HT-29 (cell line): ENCODE results near the gene CRCP. TPM values are rescaled to one million over a fixed set of nuclear protein-coding genes. Genes with fewer than 3 reads are reported as not detected.
"Not testable (repeated sequence)": the region's sequence is repeated elsewhere in the genome, so short reads cannot be mapped to it uniquely, and the experiment has no call there.

Experiments used
- DNase-seq: peaks from one replicate; pipeline ENCODE4 v3.0.0-alpha.2; 2015; ENCODE audit warnings: low spot score
- total RNA-seq: library from RNA; depleted of rRNA; stranded (reverse); fragments of >200 nt; shearing (Covaris generic); gene quantifications from 2 replicates; pipeline ENCODE4 v1.2.3, GENCODE V29; 2014

The CRCP gene
- total RNA-seq, 1 experiment from 2014 or later, result 38.0 TPM

DNA sequence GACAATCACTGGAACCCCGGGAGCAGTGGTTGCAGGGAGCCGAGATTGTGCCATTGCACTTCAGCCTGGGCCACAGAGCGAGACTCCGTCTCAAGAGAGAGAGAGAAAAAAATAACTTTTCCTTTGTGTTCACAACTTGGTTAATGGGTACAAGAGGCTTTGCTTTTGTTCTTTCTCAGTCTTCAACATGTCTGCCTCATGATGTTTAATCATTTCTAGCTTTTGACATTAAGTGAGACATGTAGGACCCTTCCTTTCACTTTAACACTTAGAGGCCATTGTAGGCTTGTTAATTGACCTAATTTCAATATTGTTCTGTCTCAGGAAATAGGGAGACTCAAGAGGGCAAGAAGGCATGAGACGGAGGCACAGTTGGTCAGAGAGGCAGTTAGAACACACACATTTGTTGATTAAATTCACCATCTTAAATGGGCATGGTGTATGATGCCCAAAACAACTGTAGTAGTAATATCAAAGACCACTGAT, 9.3 kb upstream of the CRCP start:
- DNase-seq, result no peak

GRCh38 chr7:66108410-66108809, 6.2 kb upstream of the CRCP start:
- DNase-seq, result not testable (repeated sequence)

GRCh38 chr7:66110856-66111255, 3.8 kb upstream of the CRCP start:
- peak; percentile 40 for DNase-seq

DNA sequence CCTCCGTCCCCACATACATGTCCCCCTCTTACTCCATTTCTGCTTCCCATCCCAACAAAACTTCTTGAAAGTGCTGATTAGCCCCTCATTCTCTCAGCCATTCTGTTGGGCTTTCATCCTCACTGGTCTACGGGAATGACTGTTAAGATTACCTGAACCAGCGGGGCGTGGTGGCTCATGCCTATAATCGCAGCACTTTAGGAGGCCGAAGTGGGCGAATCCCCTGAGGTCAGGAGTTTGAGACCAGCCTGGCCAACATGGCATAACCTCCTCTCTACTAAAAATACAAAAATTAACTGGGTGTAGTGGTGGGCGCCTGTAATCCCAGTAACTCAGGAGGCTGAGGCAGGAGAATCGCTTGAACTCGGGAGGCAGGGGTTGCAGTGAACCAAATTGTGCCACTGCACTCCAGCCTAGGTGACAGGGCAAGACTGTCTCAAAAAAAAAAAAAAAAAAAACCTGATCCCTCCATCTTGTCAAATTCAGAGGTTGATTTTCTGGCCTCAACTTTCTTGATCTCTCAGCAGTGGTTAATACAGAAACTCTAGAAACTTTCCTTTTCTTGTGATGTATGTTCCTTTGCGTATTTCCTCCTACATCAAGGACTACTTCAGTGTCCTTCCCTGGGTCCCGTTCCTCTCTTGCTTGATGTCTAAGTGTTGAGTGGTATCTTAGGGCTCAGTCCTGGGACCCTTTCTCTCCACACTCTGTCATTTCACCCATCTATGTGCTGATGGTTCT, 2.2 kb downstream of the CRCP start:
- DNase-seq, result not testable (repeated sequence)

GRCh38 chr7:66118603-66119002, 4.0 kb downstream of the CRCP start:
- DNase-seq, result no peak

GRCh38 chr7:66119245-66119850, 4.7 kb downstream of the CRCP start:
- no peak for DNase-seq

DNA sequence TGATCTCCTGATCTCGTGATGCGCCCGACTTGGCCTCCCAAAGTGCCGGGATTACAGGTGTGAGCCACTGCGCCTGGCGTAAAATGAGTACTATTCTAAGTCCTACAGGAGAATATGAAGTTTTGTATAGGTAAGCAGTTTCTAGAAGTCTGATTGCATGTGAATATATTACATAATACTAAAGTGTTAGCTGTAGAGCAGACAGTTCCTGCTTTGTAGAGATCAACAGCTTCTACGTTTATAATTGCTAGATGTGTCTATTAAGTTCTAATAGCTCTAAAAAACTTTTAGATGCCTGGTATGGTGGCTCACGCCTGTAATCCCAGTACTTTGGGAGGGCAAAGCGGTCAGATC, 8.5 kb downstream of the CRCP start:
- no peak for DNase-seq

DNA sequence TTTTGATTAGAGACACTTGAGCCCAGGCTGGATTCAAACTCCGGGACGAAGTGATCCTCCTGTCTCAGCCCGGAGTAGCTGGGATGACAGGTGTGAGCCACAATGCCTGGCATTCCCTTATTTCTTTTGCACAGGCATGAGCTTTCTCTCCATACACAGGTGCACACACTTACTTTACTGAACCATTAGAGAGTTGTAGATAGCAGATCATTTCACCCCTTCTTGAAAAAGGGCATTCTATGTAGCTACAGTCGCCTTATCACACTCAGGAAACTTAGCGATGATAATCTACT, 9.9 kb downstream of the CRCP start:
- DNase-seq, result not testable (repeated sequence)

GRCh38 chr7:66125052-66125694, 10.5 kb downstream of the CRCP start:
- no peak for DNase-seq

- DNase-seq, result not testable (repeated sequence)
Measured at GRCh38 chr7:66125781-66126352, 11.2 kb downstream of the CRCP start.

DNA sequence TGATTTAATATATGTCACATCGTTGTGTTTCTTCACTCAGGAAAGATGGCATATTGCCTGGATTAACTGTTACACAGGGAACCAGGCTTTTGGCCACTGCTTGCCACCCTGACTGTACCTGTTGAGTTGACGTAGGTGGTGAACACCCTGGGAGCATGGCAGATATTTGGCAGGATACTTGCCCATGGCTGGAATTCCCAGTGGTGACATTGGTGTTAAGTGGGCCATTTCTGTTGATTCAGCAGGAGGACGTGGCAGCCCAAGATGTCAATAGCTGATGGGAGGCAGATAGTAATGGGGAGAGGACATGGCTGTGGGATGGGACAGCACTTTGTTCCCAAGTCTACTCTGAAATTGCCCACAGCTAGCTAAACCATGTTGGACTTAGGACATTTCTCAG, 12.5 kb downstream of the CRCP start:
- DNase-seq, result not testable (repeated sequence)

- DNase-seq, result no peak
Measured at GRCh38 chr7:66138994-66139752, 24.5 kb downstream of the CRCP start.

DNA sequence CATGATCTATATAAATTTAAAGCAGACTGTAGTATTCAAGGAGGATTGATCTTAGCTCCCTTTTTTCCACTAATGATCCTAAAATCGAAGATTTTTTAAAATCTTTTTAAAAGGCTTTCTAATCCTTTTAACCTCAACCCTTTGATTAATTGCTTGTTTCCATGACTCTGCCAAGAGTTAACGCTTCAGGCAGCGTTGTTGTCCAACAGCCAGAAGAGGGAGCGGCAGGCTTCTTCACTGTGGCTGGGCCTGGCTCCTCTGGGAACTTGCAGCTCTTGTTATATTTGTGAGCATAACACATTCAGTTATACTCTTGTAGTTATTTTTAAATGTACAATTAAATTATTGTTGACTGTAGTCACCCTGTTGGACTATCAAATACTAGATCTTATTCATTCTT, 26.3 kb downstream of the CRCP start:
- DNase-seq, result peak; percentile 52

DNA sequence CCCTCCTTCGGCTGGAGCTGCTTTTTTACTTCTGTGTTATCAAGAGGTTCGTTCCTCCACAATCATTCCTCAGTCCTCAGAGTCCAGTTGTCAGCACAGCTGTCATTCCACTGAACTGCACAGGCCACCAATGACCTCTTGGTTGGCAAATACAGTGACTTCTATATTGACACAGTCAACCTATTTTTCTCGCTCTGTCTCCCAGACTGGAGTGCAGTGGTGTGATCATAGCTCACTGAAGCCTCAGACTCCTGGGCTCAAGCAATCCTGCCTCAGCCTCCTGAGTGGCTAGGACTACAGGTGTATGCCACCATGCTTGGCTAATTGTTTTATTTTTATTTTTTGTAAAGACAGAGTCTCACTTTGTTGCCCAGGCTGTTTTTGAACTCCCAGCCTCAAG, 27.7 kb downstream of the CRCP start:
- no peak for DNase-seq

GRCh38 chr7:66142996-66143395, 28.3 kb downstream of the CRCP start:
- no peak for DNase-seq

- DNase-seq, result no peak
Measured at GRCh38 chr7:66143876-66144332, 29.3 kb downstream of the CRCP start.

DNA sequence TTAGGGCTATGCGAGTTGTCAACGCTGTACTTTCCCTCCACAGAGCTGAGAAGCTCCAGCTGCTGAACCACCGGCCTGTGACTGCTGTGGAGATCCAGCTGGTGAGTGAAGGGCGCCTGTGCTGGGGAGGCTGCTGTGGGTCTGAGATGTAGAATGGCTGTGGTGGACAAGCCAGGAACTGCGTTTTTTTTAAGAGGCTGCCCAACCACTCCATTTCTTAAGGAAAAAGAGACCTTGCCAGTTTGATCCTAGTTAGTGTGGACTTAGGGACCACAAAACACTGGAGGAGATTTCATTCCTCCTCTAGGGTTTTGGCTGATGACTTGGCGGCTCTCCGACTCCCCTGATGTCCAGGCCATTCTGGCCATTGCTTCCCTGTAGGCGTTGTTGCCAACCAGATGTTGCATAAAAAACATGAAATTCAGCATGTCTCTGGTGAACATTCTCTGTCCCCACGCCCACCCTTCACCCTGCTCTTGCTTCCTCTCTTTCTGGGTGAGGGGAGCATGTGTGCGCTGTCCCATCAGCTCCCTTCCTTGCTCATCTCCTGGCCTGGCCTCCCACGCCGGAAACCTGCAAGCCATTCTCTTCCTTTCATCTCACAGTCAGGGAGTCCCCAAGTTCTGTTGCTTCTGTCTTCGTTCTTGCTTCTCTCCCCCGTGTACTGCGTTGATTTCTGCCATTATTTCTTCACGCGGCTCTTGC, 30.9 kb downstream of the CRCP start:
- no peak for DNase-seq

GRCh38 chr7:66146701-66147100, 32.1 kb downstream of the CRCP start:
- DNase-seq, result no peak

- not testable (repeated sequence) for DNase-seq
Measured at GRCh38 chr7:66147657-66148056, 33.0 kb downstream of the CRCP start.

DNA sequence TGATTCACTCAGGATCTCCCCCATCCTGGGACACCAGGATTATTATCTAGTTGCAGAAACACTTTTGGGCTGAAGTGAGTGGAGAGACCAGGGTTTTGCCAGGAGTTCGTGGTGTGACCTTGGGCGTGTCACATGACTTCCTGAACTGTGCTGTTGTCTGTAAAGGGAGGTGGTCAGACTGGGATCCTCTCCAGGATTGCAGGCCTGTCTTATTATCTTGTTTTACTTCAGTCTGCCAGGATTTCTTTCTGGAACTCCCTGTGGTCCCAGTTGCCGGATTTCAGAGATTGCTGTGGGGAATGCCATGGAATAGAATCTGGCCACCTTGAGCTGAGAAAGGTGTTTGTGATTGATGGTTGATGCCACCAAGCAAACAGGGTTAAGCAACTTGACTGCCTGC, 35.8 kb downstream of the CRCP start:
- DNase-seq, result no peak
